OCI-LY7 (cell line): ENCODE data around the gene TAF9B. TPM values are rescaled to one million over a fixed set of nuclear protein-coding genes. Genes with fewer than 3 reads are reported as not detected.
"Not testable (repeated sequence)": the region's sequence is repeated elsewhere in the genome, so short reads cannot be mapped to it uniquely, and the experiment has no call there.

Experiments
- BruUV-seq: library from RNA; stranded (reverse); fragments of 400-500 nt; replicated peaks from 2 replicates; lab custom pipeline; 2021; lab: Mats Ljungman, UMichigan
- CTCF ChIA-PET: fragments of 300-600 bp; sonication (Branson Sonifier 250); formaldehyde crosslinking; loops from one replicate; lab custom pipeline; 2022; ENCODE audit warnings: antibody characterized with exemption; ENCODE audit not compliant: unreplicated experiment; lab: Charles Lee
- POLR2A ChIA-PET: fragments of 300-600 bp; sonication (Branson Sonifier 250); formaldehyde crosslinking; loops from one replicate; lab custom pipeline; 2022; ENCODE audit warnings: antibody characterized with exemption; lab: Charles Lee
- DNase-seq: peaks from one replicate; pipeline ENCODE4 v3.0.0-alpha.2; 2015; ENCODE audit warnings: low spot score
- H2AFZ ChIP-seq: fragments of 200-600 bp; sonication (generic), shearing (Covaris generic); 2 replicates; pipeline ENCODE4 v1.6.1; 2014; ENCODE audit warnings: mild to moderate bottlenecking, antibody characterized with exemption, low read length, moderate library complexity
- H3K27ac ChIP-seq: fragments of 200-600 bp; sonication (generic); 2 replicates; pipeline ENCODE4 v1.5.1; 2014; ENCODE audit warnings: mixed run types, low read depth, mild to moderate bottlenecking, moderate library complexity, low read length, inconsistent platforms; ENCODE audit not compliant: poor library complexity, severe bottlenecking
- H3K36me3 ChIP-seq: fragments of 200-600 bp; sonication (generic); 2 replicates; pipeline ENCODE4 v1.6.1; 2014; ENCODE audit warnings: mild to moderate bottlenecking, antibody characterized with exemption, low read length, moderate library complexity, mixed read lengths; ENCODE audit not compliant: insufficient read depth
- H3K4me1 ChIP-seq: fragments of 200-600 bp; sonication (generic); 2 replicates; pipeline ENCODE4 v1.5.1; 2014; ENCODE audit warnings: mild to moderate bottlenecking, low read length; ENCODE audit not compliant: insufficient read depth, poor library complexity, severe bottlenecking
- H3K4me2 ChIP-seq: fragments of 200-600 bp; sonication (generic); 2 replicates; pipeline ENCODE4 v1.6.1; 2014; ENCODE audit warnings: mild to moderate bottlenecking, low read length
- H3K4me3 ChIP-seq: fragments of 200-600 bp; sonication (generic); 2 replicates; pipeline ENCODE4 v1.5.1; 2014; ENCODE audit warnings: mild to moderate bottlenecking, low read depth, low read length; ENCODE audit not compliant: poor library complexity, severe bottlenecking
- H3K79me2 ChIP-seq: fragments of 200-600 bp; sonication (generic); 2 replicates; pipeline ENCODE4 v1.6.1; 2016; ENCODE audit warnings: low read depth, mild to moderate bottlenecking, low read length, moderate library complexity, mixed read lengths; ENCODE audit not compliant: insufficient read depth
- H3K9me2 ChIP-seq: fragments of 200-600 bp; sonication (generic); 2 replicates; pipeline ENCODE4 v1.6.1; 2016; ENCODE audit warnings: mild to moderate bottlenecking, low read length, mixed read lengths; ENCODE audit not compliant: insufficient read depth
- H3K9me3 ChIP-seq: fragments of 200-600 bp; sonication (generic); 2 replicates; pipeline ENCODE4 v1.6.1; 2014; ENCODE audit warnings: mild to moderate bottlenecking, mixed run types, low read length, mixed read lengths
- H4K20me1 ChIP-seq: fragments of 200-600 bp; sonication (generic); 2 replicates; pipeline ENCODE4 v1.6.1; 2014; ENCODE audit warnings: mild to moderate bottlenecking, antibody characterized with exemption, low read length, moderate library complexity, mixed read lengths; ENCODE audit not compliant: insufficient read depth
- CTCF ChIP-seq: fragments of 200-600 bp; sonication (generic); conservative IDR thresholded peaks from 2 replicates; pipeline ENCODE4 v1.5.1; 2014; ENCODE audit warnings: mild to moderate bottlenecking, antibody characterized with exemption, low read length, moderate library complexity, mixed read lengths
- EZH2phosphoT487 ChIP-seq: fragments of 200-600 bp; sonication (generic); IDR thresholded peaks from 2 replicates; pipeline ENCODE4 v1.6.1; 2018; ENCODE audit warnings: low read depth, borderline replicate concordance, mild to moderate bottlenecking, mixed run types, antibody characterized with exemption, low read length, moderate library complexity, mixed read lengths
- intact Hi-C: fragments of 100-400 bp; cut with micrococcal nuclease; formaldehyde crosslinking; loops from one replicate; pipeline ENCODE4 v1.10.0; 2022; ENCODE audit not compliant: unreplicated experiment
- total RNA-seq, 2 experiments: library from RNA; depleted of rRNA in 1 of 2; stranded (reverse); fragments of >200 nt in 1 of 2; shearing (Covaris generic) in 1 of 2; gene quantifications; 2 replicates each; pipeline ENCODE4 v1.2.3, GENCODE V29; 2014 to 2022

The TAF9B gene
- total RNA-seq, 2 experiments from 2014 or later = 0.93 to 2.4 TPM

DNA sequence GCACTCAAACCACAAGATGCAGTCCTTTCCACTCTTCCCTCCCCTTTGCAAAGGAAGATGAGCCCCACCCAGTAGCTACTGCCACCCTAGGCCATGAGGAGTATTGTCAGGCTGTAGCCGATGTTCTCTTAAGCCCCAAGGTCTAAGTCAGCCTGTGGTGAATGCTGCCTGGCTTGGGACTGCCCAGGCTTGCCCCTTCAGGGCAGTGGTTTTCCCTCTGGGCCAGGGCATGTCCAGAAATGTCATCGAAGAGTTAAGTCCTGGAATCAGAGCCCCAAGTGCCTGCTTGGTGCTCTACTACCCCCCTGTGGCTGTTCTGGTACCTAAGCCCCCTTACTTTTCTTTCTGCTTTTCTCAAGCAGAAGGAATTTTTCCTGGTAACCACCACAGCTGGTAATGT, 47.2 kb downstream of the TAF9B start:
- TF ChIP-seq CTCF = peak; percentile 59
- no peak for TF ChIP-seq EZH2phosphoT487
- no peak overlapping the region for H3K4me3 ChIP-seq
- no TSS peak for BruUV-seq
- DNase-seq = peak; percentile 7
- intact Hi-C loops = no loop called here
- H3K9me2 ChIP-seq = no peaks in the 10 kb centered on the region
- no peaks in the 10 kb centered on the region for H3K9me3 ChIP-seq
- H2AFZ ChIP-seq = no peak overlapping the region
- H3K79me2 ChIP-seq = no peaks in the 10 kb centered on the region
- H3K36me3 ChIP-seq = no peaks in the 10 kb centered on the region
- H4K20me1 ChIP-seq = no peaks in the 10 kb centered on the region
- ChIA-PET POLR2A (interaction anchor here (0.6 kb wide), 1 partner anchor 484 kb away, joined by 3 read pairs; no protein-coding TSS in a partner anchor), CTCF (interaction anchor here (0.6 kb wide), 1 partner anchor 1535 kb away, joined by 3 read pairs; no protein-coding TSS in a partner anchor)
- no peak overlapping the region for H3K27ac ChIP-seq
- H3K4me1 ChIP-seq = no peaks in the 10 kb centered on the region
- H3K4me2 ChIP-seq = no peak overlapping the region

- CTCF ChIA-PET, H3K79me2 ChIP-seq, H3K9me3 ChIP-seq, H3K36me3 ChIP-seq, DNase-seq, intact Hi-C loops, POLR2A ChIA-PET, H2AFZ ChIP-seq, H3K9me2 ChIP-seq, BruUV-seq, H3K4me3 ChIP-seq, H3K27ac ChIP-seq, H4K20me1 ChIP-seq, H3K4me1 ChIP-seq, H3K4me2 ChIP-seq: not testable (repeated sequence)
Observed at GRCh38 chrX:78081413-78081812, 58.0 kb downstream of the TAF9B start.

Other genes starting within 250 kb of the TAF9B start
- 25.3 and 49.2 TPM in 2 replicates for gene MAGT1, start 244.2 kb downstream of the TAF9B start, total RNA-seq (2014; rRNA removed; shearing (Covaris generic))
- 30.2 and 38.7 TPM in 2 replicates for gene MAGT1, start 244.2 kb downstream of the TAF9B start, total RNA-seq (2022)
- gene COX7B, start 240.2 kb downstream of the TAF9B start, total RNA-seq (2014; rRNA removed; shearing (Covaris generic)) = 189 and 199 TPM in 2 replicates
- 256 and 268 TPM in 2 replicates for gene COX7B, start 240.2 kb downstream of the TAF9B start, total RNA-seq (2022)
- gene ATP7A, start 229.0 kb downstream of the TAF9B start, total RNA-seq (2014; rRNA removed; shearing (Covaris generic)) = 3.6 and 4.7 TPM in 2 replicates
- gene ATP7A, start 229.0 kb downstream of the TAF9B start, total RNA-seq (2022) = 7.2 and 7.9 TPM in 2 replicates
- 0.31 TPM in 1 of 2 replicates, not detected in the other for gene PGAM4, start 170.0 kb downstream of the TAF9B start, total RNA-seq (2014; rRNA removed; shearing (Covaris generic))
- 0.53 TPM in 1 of 2 replicates, not detected in the other for gene PGAM4, start 170.0 kb downstream of the TAF9B start, total RNA-seq (2022)
- gene PGK1, start 35.4 kb downstream of the TAF9B start, total RNA-seq (2014; rRNA removed; shearing (Covaris generic)) = 164 and 179 TPM in 2 replicates
- gene PGK1, start 35.4 kb downstream of the TAF9B start, total RNA-seq (2022) = 293 and 433 TPM in 2 replicates
- gene CYSLTR1, start 188.0 kb upstream of the TAF9B start, total RNA-seq (2014; rRNA removed; shearing (Covaris generic)) = 0.39 and 1.4 TPM in 2 replicates
- gene CYSLTR1, start 188.0 kb upstream of the TAF9B start, total RNA-seq (2022) = 0.66 and 0.99 TPM in 2 replicates